HG03575 (cell line): ENCODE data around the gene SMPD3.

ENCODE experiments used
- ATAC-seq: cut with Tn5 transposase; IDR thresholded peaks from one replicate; pipeline ENCODE4 v1.9.1; 2021; ENCODE audit not compliant: unreplicated experiment, insufficient number of reproducible peaks, low FRiP score; ENCODE audit errors: extremely low read depth

The SMPD3 gene

DNA sequence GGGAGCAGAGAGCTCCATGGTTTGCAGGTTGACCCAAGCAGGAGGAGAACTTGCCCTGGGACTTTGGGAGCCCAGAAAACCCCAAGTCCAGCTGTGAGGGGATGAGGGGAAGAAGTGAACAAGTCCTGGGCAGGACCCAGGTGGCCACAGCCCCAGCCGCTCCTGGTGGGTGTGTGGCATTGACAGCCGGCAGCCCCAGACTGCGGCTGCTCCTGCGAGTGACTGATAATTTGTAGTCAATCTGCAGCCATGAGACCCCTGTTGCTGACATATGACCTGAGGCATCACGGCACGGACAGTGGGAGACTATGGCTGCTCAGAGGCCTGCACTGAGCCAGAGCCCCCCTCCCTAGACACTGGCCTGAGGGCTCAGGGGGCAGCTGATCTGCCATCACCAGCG, 71.1 kb downstream of the SMPD3 start:
- no peak for ATAC-seq

DNA sequence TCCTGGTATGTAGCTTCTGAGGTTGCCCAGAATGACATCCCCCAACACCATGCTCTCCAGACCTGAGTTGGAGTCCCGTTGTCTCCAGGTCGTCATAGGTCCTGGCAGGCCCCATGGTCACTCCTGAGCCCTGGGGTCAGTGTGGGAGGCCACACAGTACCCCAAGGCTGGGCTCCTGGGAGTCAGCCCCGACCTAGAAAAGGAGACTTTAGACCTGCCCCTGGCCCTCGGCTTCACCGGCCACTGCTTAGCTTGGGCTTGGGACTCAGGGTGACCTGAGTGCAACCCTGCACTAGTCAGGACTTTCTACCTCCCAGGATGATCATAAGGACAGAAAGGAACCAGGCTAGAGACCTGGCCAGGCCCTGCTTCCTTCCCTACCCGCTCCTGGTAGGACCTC, 71.7 kb downstream of the SMPD3 start:
- ATAC-seq: no peak

DNA sequence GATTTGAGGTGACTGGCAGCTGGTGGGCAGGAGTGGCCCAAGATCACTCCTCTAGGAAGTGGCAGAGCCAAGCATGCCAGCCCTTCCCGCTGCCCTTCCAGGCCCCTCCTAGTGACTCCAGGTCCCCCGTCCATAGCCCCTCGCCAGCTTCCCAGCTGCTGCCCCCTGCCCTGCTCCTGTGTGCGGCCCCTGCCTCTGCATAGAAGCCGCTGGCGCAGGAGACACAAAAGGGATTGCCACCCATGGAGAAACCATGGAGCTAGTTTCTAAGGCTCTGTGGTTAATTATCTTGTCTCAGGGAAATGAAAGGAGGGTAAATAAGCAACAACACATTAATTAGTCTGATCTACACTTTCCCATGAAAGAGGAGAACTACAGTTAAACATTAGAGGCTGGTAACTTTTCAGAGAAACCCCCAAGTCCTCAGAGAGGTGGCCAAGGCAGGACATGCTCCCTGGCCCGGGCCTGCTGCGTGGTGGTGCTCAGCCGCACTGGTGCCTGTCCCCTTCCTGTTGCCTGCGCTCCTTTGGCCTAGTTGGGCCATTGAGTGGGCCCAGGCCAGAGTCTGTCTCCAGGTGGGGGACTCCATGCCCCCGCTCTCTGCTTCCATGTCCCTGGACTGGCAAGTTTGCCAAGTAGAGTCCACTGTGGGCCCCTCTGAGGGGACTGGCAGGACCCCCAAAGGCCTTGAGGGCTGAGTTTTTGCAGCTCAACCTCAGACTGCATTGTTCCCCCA, 72.3 kb downstream of the SMPD3 start:
- ATAC-seq: no peak

DNA sequence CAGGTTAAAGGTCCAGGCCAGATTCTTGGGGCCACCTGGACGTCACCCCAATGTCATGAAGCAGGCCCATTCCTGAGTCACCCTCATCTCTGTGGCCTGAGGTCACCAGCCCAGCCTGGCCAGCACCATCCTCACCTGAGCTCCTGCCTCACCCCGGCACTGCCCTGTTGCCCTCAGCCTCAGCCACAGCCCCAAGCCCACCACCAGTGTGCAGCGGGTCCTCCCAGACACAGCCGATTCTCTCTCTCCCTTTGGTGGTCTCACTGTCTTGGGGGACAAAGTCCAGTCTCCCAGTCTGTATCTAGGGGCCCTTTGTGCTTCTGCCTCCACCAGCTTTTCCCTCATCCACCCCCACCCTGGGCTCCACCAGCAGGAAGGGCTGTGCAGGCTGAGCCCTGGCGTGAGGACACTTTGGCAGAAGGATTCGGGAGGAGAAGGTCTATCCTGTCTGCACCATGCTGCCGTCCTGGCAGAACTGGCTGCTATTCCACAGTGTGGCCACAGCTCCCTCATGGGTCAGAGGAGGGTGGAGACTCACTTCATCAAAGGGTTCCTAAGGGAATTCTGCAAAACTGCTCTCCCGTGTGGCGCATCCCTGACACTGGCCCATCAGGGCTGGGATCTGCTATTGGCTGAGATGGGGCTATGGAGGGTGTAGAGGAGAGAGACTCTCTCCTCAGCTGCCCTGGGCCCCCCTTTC, 73.2 kb downstream of the SMPD3 start:
- ATAC-seq: no peak

DNA sequence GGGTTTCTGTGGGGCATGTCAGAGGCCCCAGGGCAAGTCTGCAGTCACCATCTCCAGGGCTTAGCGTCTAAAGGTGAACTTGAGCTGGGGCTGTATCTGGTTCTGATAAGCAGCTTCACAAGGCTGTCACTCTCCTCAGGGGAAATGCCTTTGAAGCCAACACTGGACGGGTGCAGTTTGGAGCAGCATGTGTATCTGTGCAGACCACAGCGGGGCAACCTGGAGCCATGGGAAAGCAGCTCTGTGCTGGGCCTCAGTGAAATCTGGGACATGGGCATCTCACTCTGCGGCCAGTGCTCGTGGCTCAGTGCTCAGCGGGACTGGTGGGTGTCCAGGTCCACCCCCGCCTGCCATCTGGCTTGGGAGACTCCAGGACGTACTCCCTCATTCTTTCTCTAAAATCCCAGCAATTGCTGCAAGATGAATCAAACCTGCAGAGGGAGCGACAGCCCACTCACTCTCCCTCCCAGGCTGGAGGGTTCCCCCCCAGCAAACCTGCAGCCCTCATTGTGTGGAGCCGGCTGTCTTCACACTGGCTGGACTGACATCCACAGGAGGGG, 74.0 kb downstream of the SMPD3 start:
- no peak for ATAC-seq

DNA sequence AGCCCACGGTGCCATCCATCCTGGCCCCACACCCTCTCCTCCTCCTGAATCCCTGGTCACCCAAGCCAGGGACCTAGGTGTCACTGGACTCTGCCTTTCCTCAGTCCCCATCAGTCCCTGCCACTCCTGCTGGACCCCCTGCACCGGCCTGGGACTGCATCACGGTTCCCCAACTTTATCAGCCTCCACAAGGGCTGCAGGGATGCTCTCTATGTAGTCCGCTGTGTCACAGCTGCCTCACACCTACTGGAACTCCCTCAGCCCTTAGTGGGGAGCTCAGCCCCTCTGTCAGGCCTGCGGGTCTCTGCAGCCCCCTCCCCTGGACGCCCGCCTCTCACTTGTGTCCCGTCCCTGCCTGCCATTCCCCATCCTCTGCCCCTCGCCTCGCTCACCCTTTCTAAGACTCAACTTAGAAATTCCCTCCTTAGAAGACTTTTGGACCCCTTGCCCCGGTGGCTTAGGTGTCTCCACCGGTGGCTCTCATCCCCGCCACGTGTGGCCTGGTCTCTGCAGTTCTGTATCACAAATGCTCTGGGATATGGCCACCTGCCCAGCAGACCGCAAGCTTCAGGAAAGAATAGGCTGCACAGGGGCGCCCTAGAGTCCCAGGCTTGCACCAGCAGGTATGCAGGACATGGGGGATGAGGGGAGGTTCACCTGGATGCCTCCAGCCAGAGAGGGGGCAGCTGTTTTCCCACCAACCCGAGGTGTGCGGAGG, 74.6 kb downstream of the SMPD3 start:
- ATAC-seq: no peak

DNA sequence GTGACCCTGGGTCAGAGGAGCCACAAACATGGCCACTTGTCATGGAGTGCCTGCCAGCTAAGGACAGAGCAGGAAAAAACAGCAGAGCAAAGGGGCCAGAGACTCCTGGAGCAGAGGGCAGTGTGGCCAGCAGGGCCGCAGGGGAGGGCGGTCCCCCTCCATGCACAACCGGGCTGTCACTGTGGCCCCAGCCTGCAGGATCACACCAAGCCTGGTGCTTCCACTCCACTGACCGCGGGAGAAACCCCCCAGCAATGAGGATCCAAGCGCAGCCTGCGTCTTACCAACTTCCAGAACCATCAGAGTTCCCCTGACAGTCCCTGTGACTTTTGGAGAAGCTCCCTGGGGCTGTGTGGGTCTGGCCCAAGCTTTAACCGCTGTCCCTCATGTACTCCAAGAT, 75.5 kb downstream of the SMPD3 start:
- no peak for ATAC-seq

DNA sequence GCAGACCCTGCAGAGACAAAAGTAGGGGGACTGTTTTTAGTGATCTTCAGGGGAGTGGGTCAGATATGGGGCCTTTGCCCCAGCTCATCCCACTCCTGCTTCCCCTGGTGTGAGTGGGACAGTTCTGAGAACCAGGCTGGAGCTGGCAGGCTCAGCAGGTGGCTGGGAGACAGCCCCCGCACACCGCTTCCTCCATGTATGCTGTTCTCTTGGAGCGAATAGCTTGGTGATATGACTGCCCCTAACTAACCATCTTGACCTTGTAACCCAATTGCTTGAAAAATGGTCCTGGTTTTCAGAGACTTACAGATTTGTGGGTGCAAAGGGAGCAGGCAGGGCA, 76.0 kb downstream of the SMPD3 start:
- ATAC-seq: no peak

DNA sequence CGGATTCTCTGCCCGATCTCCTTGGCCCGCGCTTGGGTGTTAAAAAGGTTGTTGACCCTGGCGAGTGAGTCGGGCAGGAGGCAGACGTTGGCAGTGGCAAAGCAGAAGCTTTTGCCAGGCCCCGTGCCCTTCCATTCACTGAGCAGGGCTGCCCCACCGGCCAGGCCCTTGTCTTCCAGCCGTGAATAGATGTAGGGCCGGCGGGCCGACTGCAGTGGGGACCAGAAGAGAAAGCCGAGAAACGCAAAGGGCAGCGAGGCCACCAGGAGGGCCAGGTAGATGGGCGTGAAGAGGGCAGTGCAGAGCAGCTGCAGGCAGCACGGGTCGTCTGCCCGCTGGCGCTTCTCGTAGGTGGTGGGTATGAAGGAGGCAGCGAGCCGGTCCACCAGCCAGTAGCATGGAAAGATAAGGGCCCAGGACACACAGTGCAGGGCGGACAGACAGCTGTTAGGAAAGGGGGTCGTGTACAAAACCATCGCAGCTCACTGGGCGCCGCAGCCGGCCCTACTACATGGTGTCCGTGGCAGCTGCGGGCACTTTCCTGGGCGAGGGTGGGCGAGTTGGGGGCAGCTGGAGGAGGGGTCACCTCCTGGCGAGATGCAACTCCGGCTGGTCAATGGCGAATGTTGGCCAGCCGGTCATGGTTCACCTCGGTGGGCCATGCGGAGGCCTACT, 76.5 kb downstream of the SMPD3 start:
- ATAC-seq: no peak

DNA sequence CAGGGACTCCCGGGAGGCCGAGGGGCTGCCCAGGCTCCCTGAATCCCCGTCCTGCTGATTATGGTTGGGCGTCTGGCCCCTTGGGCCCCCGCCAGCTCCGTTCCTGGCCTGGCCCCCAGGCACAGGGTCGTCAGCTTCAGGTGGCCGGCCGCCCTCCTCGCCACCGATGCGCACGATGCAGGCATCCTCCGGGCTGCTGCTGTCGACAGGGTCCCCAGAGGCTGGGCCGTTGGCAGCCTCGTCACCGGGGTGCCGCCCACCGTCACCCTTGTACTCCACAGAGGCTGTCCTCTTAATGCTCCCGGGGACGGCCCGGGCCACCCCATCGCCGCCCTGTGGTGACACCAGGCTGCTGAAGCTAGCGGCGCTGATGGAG, 77.0 kb downstream of the SMPD3 start:
- ATAC-seq: no peak

DNA sequence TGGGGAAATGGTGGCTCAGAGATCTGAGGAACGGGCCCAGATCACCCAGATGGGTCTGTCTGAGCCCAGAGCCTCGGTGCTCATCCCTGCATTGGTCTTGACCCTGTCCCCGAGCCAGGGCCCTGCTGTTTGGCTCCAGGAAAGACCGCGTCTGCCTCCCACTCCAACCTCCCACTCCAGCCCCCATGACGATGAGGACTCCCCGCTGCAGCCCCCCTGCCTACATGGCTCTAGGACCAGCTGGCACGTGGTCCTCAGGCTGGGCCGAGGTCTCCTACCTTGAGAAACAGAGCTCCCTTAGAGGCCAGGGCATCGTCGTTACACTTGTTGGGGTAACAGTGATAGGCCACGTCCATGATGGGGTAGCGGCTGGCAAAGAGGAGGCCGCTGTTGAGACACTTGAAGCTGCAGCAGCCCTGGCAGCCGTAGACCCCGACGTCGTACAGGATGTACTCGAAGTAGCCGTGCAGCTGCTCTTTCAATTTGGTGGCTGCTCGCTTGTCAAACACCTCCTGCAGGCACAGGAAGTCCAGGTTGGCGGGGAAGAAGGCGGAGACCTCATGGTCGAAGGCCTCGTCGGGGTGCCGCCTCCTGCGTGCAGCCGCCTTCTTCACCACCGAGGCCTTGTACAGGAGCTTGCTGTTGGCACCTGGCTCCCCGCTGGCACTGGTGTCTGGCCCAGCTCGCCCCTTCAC, 77.6 kb downstream of the SMPD3 start:
- ATAC-seq: no peak

DNA sequence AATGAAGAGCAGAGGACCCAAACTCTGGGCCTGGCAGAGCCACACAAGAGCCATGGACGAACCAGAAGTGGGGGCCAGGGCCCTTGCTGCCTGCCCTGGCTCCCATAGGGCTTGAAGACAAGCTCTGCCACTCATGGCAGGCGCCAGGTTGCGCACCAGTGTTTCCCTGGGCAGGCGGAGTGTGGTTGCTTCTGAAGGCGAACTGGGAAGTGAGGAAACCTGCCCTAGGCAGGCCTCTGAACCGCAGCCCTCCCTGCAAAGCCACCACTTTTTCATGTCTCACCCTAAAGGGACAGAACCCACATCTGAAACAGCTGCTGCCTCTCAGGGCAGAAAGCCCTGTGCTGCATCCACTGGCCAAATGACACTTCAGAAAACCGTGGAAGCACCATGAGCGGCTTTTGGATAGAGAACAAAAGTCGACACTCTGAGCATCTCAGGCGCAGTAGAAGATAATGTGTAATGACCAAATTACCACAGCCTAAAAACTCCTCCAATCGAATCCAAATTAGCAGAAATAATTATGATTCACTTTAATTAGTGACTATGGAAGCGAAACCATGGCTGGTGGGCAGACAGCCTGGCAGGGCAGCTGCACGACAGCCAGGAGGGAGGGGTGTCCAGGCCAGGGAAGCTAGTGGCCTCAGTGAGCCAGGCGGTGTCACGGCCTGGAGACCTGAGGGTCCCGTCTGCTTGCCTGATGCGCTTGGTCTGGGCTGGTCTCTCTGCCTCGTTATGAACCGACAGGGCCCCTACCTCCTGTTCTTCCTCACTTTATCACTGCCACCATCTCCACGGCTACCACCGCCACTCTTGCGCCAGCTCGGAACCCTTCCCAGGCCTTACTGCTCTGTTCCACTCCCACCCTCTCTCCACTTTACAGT, 78.4 kb downstream of the SMPD3 start:
- no peak for ATAC-seq

DNA sequence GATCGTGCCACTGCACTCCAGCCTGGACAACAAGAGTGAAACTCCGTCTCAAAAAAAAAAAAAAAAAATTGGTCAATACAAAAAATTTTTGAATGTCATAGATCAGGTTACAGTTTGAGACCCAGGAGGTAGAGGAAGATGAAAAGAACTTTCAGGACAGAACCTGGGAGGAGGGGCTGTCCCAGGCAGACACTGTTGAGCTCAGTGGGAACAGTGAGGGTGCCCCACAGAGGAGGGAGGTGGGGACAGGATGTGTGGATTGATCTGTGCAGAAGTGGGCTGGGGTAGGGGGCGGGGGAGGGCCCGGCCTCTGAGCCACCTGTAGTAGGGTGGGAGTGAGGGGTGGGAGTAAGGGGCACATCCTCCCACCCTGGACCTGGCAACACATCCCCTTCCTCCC, 79.1 kb downstream of the SMPD3 start:
- ATAC-seq: no peak

DNA sequence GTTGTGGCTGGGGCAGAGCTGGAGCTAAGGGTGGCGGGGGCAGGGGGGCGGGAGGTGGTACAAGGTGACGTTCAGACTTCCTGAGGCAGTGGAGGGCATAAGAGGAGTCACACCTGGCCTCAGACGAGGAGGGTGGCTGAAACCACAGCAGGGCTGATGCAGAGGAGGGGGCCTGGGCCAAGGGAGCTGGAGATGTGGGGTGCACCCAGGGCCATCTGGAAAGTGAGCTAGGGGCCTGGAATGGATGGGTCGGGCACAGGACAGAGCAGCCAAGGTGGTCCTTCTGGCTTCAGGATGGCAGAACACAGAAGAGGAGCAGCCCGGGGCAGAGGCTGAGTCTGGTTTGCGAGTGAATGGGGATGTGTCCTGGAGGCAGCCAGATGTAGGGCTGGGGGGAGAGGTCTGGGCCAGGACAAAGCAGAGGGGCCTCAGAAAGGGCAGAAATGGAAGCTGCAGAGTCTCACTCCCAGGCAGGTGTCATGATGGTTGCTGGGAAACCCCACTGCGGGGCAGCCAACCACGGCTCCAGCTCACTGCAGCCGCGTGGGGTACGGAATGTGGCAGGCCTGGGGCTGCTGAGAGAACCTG, 79.9 kb downstream of the SMPD3 start:
- no peak for ATAC-seq

DNA sequence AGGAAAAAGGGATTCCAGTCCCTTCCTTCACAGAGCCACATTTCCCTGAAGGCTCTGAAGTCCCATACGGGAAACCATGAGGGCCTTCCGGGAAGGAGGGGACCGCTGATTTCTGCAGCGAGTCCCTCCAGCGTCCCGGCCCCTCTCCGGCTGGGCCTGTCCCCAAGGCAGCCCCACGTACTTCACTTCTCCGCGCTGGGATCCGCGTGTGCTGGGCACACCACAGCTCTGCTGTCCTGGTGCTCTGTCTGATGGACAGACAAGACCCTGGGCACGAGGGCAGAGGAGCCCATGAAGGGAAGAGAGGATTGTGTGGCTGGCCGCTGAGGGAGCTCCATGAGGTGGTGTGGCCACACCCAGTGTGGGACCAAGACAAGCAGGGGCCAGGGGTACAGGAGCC, 80.4 kb downstream of the SMPD3 start:
- no peak for ATAC-seq

DNA sequence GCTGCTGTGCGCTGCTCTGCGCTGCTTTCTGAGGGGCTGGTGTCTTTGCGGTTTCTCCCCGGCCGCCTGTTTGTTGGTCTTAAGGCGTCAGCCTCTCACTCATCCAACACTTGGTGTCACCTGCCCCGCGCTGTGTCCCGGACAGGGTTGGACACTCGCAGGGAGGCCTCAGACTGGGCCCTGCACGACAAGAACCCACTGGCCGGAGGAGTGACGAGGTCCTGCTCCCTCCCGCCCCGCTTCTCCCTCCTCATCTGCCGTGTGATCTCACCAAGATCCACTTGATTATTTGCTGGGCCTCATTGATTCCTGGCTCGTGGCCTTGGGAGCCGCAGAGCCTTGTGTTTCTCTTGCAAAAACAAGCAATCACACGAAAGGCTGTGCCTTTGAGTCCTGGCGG, 80.9 kb downstream of the SMPD3 start:
- no peak for ATAC-seq

DNA sequence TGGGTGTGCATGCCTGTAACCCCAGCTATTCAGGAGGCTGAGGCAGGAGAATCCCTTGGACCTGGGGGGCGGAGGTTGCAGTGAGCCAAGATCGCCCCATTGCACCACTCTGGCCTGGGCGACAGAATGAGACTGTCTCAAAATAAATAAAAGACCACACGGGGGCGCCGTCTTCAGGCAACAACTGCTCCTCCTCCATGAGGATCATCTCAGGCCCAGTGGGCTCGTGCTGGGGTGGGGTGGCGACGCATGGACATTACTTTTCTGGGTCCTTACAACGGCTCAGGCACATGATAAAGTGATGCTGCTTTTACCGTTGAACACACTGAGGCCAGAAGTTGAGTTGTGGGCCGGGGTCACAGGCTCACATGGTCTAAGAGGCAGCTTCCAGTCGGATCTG, 81.3 kb downstream of the SMPD3 start:
- ATAC-seq: no peak

DNA sequence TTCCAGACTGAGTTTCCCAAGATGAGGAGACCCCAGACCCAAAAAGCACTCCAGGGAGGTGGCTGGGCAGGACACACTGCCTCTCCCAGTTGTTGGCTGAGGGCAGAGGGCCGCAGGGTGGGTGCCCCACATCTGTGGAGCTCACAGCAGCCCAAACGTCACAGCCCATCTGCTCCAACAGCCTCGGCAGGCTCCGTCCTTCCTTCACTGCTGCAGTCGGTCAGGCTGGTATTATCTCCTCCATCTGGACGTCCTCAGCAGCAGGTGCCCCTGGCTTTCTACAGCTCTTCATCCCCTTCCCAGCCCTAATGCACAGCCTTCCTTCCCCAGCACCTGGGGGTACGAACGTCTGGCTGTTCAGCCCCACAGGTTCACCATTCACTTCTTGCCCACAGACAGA, 82.2 kb downstream of the SMPD3 start:
- no peak for ATAC-seq
